ENCODE measurements around the gene DICER1. TPM values are rescaled to one million over a fixed set of nuclear protein-coding genes. Genes with fewer than 3 reads are reported as not detected.

DICER1 gene
- total and polyA plus RNA-seq, 2 experiments from 2014 or later, result 21.4 to 59.2 TPM

DNA sequence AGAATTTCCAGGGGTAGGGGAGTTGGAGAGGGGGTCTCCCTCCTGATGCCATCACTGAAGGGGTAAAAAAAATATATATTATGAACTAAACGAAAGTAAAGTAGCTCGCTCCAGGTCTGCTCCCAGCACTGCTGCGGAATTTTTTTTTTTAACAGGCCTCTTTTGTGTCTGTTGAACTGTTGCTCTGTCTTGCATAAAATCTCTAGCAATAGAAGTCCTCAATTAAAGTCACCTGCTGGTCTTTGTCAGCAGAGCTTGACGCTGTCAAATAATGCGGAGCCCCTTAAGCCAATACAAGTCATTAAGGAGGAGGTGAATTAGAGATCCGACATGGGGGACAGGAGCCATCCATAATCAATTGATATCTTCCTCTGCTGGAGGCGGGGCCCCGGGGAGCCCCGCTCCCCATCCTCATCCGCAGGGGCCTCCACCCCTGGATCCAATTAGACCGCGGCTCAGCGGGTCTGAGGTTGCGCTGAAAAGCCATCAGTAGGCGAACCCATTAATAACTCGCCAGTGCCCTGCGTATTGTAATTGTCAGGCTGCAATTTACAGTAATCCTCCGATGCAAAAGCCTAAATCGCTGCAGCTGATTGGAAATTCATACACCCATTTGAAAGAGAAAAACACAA, 85.6 kb downstream of the DICER1 start:
- Histone ChIP-seq H2AFZ (no peak overlapping the region), H3K27ac (ENCODE audit: low read depth) (no peak overlapping the region), H3K79me2 (replicated peaks; ENCODE audit: insufficient read depth) (no peaks in the 10 kb centered on the region), H3K36me3 (ENCODE audit: insufficient read depth) (no peaks in the 10 kb centered on the region), H3F3A (replicated peaks; ENCODE audit: low read depth) (no peaks in the 10 kb centered on the region), H4K20me1 (replicated peaks; ENCODE audit: insufficient read depth) (no peaks in the 10 kb centered on the region), H3K4me2 (no peak overlapping the region), H3K9me2 (ENCODE audit: insufficient read depth) (0 out of 2 replicates have a peak, but pooled peaks cover 6% of the 10 kb centered on the region), H3K4me1 (ENCODE audit: insufficient read depth) (no peaks in the 10 kb centered on the region), H3K4me3 (no peak overlapping the region), H3K27me3 (ENCODE audit: insufficient read depth) (no peaks in the 10 kb centered on the region)
- ATAC-seq, result no peak
- H3K9me3 Mint-ChIP-seq, result no peaks in the 10 kb centered on the region
- TF ChIP-seq ZNF114 (CRISPR knock-in tag; IDR thresholded peaks at IDR 0.05) (no peak), NANOG (IDR thresholded peaks at IDR 0.05; ENCODE audit: borderline replicate concordance) (no peak), ZNF331 (CRISPR knock-in tag; IDR thresholded peaks at IDR 0.05; ENCODE audit: low read depth) (no peak), STAT1 (IDR thresholded peaks at IDR 0.05; ENCODE audit: unreplicated experiment) (no peak), POLR2AphosphoS5 (IDR thresholded peaks at IDR 0.05; ENCODE audit: low read depth) (no peak), EZH2 (IDR thresholded peaks at IDR 0.05; ENCODE audit: low read depth, unreplicated experiment) (no peak), JUNB (IDR thresholded peaks at IDR 0.05; ENCODE audit: unreplicated experiment) (no peak), EZH2phosphoT487 (IDR thresholded peaks at IDR 0.05; ENCODE audit: unreplicated experiment) (no peak), CREB1 (CRISPR knock-in tag; IDR thresholded peaks at IDR 0.05; ENCODE audit: low read depth) (no peak)
- TF ChIP-seq, protein P1, sequence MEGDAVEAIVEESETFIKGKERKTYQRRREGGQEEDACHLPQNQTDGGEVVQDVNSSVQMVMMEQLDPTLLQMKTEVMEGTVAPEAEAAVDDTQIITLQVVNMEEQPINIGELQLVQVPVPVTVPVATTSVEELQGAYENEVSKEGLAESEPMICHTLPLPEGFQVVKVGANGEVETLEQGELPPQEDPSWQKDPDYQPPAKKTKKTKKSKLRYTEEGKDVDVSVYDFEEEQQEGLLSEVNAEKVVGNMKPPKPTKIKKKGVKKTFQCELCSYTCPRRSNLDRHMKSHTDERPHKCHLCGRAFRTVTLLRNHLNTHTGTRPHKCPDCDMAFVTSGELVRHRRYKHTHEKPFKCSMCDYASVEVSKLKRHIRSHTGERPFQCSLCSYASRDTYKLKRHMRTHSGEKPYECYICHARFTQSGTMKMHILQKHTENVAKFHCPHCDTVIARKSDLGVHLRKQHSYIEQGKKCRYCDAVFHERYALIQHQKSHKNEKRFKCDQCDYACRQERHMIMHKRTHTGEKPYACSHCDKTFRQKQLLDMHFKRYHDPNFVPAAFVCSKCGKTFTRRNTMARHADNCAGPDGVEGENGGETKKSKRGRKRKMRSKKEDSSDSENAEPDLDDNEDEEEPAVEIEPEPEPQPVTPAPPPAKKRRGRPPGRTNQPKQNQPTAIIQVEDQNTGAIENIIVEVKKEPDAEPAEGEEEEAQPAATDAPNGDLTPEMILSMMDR (conservative IDR thresholded peaks at IDR 0.05; ENCODE audit: low read depth in 2 of 2), result no peak
- TF ChIP-seq, protein P2, sequence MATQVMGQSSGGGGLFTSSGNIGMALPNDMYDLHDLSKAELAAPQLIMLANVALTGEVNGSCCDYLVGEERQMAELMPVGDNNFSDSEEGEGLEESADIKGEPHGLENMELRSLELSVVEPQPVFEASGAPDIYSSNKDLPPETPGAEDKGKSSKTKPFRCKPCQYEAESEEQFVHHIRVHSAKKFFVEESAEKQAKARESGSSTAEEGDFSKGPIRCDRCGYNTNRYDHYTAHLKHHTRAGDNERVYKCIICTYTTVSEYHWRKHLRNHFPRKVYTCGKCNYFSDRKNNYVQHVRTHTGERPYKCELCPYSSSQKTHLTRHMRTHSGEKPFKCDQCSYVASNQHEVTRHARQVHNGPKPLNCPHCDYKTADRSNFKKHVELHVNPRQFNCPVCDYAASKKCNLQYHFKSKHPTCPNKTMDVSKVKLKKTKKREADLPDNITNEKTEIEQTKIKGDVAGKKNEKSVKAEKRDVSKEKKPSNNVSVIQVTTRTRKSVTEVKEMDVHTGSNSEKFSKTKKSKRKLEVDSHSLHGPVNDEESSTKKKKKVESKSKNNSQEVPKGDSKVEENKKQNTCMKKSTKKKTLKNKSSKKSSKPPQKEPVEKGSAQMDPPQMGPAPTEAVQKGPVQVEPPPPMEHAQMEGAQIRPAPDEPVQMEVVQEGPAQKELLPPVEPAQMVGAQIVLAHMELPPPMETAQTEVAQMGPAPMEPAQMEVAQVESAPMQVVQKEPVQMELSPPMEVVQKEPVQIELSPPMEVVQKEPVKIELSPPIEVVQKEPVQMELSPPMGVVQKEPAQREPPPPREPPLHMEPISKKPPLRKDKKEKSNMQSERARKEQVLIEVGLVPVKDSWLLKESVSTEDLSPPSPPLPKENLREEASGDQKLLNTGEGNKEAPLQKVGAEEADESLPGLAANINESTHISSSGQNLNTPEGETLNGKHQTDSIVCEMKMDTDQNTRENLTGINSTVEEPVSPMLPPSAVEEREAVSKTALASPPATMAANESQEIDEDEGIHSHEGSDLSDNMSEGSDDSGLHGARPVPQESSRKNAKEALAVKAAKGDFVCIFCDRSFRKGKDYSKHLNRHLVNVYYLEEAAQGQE (IDR thresholded peaks at IDR 0.05; ENCODE audit: unreplicated experiment), result no peak
- TF ChIP-seq, protein P3, sequence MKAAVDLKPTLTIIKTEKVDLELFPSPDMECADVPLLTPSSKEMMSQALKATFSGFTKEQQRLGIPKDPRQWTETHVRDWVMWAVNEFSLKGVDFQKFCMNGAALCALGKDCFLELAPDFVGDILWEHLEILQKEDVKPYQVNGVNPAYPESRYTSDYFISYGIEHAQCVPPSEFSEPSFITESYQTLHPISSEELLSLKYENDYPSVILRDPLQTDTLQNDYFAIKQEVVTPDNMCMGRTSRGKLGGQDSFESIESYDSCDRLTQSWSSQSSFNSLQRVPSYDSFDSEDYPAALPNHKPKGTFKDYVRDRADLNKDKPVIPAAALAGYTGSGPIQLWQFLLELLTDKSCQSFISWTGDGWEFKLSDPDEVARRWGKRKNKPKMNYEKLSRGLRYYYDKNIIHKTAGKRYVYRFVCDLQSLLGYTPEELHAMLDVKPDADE (IDR thresholded peaks at IDR 0.05), result no peak
- TF ChIP-seq, protein P4, sequence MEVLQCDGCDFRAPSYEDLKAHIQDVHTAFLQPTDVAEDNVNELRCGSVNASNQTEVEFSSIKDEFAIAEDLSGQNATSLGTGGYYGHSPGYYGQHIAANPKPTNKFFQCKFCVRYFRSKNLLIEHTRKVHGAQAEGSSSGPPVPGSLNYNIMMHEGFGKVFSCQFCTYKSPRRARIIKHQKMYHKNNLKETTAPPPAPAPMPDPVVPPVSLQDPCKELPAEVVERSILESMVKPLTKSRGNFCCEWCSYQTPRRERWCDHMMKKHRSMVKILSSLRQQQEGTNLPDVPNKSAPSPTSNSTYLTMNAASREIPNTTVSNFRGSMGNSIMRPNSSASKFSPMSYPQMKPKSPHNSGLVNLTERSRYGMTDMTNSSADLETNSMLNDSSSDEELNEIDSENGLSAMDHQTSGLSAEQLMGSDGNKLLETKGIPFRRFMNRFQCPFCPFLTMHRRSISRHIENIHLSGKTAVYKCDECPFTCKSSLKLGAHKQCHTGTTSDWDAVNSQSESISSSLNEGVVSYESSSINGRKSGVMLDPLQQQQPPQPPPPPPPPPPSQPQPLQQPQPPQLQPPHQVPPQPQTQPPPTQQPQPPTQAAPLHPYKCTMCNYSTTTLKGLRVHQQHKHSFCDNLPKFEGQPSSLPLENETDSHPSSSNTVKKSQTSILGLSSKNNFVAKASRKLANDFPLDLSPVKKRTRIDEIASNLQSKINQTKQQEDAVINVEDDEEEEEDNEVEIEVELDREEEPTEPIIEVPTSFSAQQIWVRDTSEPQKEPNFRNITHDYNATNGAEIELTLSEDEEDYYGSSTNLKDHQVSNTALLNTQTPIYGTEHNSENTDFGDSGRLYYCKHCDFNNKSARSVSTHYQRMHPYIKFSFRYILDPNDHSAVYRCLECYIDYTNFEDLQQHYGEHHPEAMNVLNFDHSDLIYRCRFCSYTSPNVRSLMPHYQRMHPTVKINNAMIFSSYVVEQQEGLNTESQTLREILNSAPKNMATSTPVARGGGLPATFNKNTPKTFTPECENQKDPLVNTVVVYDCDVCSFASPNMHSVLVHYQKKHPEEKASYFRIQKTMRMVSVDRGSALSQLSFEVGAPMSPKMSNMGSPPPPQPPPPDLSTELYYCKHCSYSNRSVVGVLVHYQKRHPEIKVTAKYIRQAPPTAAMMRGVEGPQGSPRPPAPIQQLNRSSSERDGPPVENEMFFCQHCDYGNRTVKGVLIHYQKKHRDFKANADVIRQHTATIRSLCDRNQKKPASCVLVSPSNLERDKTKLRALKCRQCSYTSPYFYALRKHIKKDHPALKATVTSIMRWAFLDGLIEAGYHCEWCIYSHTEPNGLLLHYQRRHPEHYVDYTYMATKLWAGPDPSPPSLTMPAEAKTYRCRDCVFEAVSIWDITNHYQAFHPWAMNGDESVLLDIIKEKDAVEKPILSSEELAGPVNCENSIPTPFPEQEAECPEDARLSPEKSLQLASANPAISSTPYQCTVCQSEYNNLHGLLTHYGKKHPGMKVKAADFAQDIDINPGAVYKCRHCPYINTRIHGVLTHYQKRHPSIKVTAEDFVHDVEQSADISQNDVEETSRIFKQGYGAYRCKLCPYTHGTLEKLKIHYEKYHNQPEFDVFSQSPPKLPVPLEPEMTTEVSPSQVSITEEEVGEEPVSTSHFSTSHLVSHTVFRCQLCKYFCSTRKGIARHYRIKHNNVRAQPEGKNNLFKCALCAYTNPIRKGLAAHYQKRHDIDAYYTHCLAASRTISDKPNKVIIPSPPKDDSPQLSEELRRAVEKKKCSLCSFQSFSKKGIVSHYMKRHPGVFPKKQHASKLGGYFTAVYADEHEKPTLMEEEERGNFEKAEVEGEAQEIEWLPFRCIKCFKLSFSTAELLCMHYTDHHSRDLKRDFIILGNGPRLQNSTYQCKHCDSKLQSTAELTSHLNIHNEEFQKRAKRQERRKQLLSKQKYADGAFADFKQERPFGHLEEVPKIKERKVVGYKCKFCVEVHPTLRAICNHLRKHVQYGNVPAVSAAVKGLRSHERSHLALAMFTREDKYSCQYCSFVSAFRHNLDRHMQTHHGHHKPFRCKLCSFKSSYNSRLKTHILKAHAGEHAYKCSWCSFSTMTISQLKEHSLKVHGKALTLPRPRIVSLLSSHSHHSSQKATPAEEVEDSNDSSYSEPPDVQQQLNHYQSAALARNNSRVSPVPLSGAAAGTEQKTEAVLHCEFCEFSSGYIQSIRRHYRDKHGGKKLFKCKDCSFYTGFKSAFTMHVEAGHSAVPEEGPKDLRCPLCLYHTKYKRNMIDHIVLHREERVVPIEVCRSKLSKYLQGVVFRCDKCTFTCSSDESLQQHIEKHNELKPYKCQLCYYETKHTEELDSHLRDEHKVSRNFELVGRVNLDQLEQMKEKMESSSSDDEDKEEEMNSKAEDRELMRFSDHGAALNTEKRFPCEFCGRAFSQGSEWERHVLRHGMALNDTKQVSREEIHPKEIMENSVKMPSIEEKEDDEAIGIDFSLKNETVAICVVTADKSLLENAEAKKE (CRISPR knock-in tag; IDR thresholded peaks at IDR 0.05), result no peak
- H3K4me3 Mint-ChIP-seq, result no peak overlapping the region
- no peaks in the 10 kb centered on the region for H3K36me3 Mint-ChIP-seq (ENCODE audit: low read depth)
- DNase-seq (ENCODE audit: low spot score), result no peak
- no peaks in the 10 kb centered on the region; the same call in 1 of the 3 replicates for H3K4me1 Mint-ChIP-seq
- H3K27ac Mint-ChIP-seq, result no peak overlapping the region
- peaks cover 3% of the 10 kb centered on the region for H3K27me3 Mint-ChIP-seq (ENCODE audit: insufficient read depth, low read depth, poor library complexity)
